GM12892 (cell line): Measurements from ENCODE around the gene MYBPC1. TPM values are rescaled to one million over a fixed set of nuclear protein-coding genes. Genes with fewer than 3 reads are reported as not detected.
"Not testable (repeated sequence)": the region's sequence is repeated elsewhere in the genome, so short reads cannot be mapped to it uniquely, and the experiment has no call there.

Source experiments
- DNase-seq: peaks from one replicate; pipeline ENCODE4 v3.0.0; 2011; ENCODE audit not compliant: insufficient read length
- FAIRE-seq: peaks from 2 replicates; lab custom pipeline; 2011; peaks lifted over from hg19 to GRCh38; lab: Jason Lieb, UNC
- POLR2A ChIP-seq: IDR thresholded peaks from 2 replicates; pipeline ENCODE4 v1.6.1; 2011; ENCODE audit warnings: low read depth, low read length, control low read depth
- POLR2AphosphoS5 ChIP-seq: IDR thresholded peaks from 2 replicates; pipeline ENCODE4 v1.6.1; 2011; ENCODE audit warnings: low read depth, low read length, control low read depth
- TAF1 ChIP-seq: IDR thresholded peaks from 2 replicates; pipeline ENCODE4 v1.6.1; 2011; ENCODE audit warnings: low read depth, mild to moderate bottlenecking, control low read depth, low read length, borderline replicate concordance
- polyA plus RNA-seq: library from polyadenylated mRNA; unstranded; fragments of >200 nt; gene quantifications from one replicate; pipeline ENCODE4 v1.2.1, GENCODE V29; 2012; ENCODE audit warnings: missing spikeins, inconsistent platforms; ENCODE audit not compliant: missing spikeins

MYBPC1 gene
- not detected for polyA plus RNA-seq

GRCh38 chr12:101594700-101595099 lies at the start of gene MYBPC1:
Gene MYBPC1 (plus strand): TSS chr12:101594971. CDS start chr12:101595071, 100 bp downstream.
- FAIRE-seq = no peak
- DNase-seq = no peak
- TF ChIP-seq POLR2AphosphoS5 (no peak), TAF1 (no peak), POLR2A (no peak)

GRCh38 chr12:101551362-101552114 lies 43.2 kb upstream of the MYBPC1 start:
- DNase-seq = no peak
- TF ChIP-seq POLR2AphosphoS5 (no peak), POLR2A (no peak), TAF1 (no peak)
- no peak for FAIRE-seq

GRCh38 chr12:101552277-101552676 lies 42.5 kb upstream of the MYBPC1 start:
- TF ChIP-seq TAF1 (no peak), POLR2AphosphoS5 (no peak), POLR2A (no peak)
- FAIRE-seq (no peak), DNase-seq (no peak)

DNA sequence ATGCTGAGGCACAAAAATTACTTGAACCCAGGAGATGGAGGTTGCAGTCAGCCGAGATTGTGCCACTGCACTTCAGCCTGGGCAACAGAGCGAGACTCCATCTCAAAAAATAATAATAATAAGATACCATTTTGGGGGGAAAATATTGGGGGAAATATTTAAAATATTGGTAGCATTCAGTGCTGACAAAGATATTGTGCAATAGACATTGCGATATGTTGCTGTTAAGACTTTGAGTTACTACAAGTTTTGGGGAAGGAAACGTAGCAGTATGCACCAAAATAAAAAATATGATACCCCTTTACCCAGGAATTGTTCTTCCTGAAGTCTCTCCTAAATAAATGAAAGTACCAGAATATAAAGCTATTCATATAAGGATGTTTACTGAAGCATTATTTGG lies 37.7 kb upstream of the MYBPC1 start:
- no peak for TF ChIP-seq TAF1
- TF ChIP-seq POLR2AphosphoS5 = no peak
- TF ChIP-seq POLR2A = no peak
- FAIRE-seq (no peak), DNase-seq (no peak)

DNA sequence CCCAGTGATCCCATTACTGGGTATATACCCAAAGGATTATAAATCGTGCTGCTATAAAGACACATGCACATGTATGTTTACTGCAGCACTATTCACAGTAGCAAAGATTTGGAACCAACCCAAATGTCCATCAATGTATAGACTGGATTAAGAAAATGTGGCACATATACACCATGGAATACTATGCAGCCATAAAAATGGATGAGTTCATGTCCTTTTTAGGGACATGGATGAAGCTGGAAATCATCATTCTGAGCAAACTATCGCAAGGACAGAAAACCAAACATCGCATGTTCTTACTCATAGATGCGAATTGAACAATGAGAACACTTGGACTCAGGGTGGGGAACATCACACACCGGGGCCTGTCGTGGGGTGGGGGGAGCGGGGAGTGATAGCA lies 36.0 kb upstream of the MYBPC1 start:
- FAIRE-seq, DNase-seq: not testable (repeated sequence)

DNA sequence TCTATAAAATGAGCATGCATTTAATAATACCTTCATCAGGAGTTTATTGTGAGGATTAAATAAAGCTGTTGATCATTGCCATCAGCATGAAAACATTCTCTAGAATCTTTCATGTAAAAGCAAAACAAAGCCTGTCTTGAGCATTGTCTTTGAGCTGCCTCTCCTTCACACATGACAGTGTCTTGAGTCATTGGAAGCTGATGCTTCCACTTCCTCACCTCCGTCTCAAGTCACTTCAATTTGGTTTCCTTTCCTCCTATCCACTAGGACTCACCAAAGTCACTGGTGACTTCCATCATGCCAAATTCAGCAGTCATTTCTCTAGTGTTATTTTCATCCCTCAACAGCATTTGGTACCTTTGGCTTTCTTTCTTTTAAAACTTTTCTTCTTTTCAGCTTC lies 31.6 kb upstream of the MYBPC1 start:
- no peak for TF ChIP-seq POLR2A
- no peak for TF ChIP-seq TAF1
- no peak for TF ChIP-seq POLR2AphosphoS5
- DNase-seq (no peak), FAIRE-seq (no peak)

DNA sequence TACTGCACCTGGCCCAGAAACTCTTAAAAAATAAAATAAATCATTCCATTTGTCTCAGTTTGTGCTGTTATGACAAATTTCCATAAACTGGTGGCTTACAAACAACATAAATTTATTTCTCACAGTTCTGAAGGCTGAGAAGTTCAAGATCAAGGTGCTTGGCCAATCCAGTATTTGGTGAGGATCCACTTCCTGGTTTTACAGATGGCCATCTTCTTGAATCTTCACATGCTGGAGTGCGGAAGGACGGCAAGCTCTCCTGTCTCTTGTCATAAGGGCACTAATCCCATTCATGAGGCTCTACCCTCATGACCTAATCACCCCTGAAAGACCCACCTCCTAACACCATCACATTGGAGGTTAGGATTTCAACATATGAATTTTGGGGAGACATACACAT lies 29.9 kb upstream of the MYBPC1 start:
- DNase-seq (no peak), FAIRE-seq (peak; percentile 27)

GRCh38 chr12:101566318-101566717 lies 28.5 kb upstream of the MYBPC1 start:
- FAIRE-seq (no peak), DNase-seq (no peak)
- TF ChIP-seq TAF1 (no peak), POLR2AphosphoS5 (no peak), POLR2A (no peak)

More for the DNA sequence above, 29.9 kb upstream of the MYBPC1 start:
- TF ChIP-seq TAF1 (no peak), POLR2AphosphoS5 (no peak), POLR2A (no peak)

GRCh38 chr12:101567918-101568317 lies 26.9 kb upstream of the MYBPC1 start:
- TF ChIP-seq POLR2AphosphoS5 = no peak
- no peak for TF ChIP-seq POLR2A
- TF ChIP-seq TAF1 = no peak
- no peak for DNase-seq
- no peak for FAIRE-seq

DNA sequence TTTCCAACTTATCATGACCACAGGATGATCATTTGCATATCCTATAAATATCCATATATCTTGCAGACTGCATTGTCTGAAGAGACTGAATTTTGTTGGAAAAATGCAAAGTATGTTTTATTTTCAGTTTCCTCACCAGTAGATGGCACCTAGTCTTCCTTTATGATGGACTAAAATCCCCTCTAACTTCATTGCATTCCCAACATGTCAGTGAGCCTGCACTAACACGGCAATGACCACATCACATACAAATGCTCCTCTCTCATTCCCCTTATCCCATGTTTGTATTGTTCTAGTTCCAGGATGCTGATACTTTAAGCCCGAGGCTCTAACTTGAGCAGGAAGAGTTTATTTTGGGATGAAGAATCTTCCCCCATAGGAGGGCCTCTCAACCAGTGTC lies 24.7 kb upstream of the MYBPC1 start:
- TF ChIP-seq TAF1 = no peak
- no peak for DNase-seq
- FAIRE-seq = peak; percentile 14

DNA sequence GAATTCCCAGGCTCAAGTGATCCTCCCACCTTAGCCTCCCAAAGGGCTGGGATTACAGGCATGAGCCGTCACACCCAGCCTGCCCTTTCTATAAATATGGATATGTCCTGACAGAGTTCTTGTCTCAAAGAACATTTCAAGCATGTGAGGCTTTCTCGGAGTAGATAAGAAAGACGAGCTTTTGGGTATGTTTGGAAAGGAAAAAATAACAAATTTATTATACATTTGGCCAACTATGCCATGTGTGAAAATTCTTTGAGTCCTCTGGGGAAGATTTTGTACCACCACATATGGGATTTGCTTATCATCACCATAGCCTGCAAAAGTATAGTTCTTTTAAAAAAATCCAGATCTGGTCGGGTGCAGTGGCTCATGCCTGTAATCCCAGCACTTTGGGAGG lies 23.7 kb upstream of the MYBPC1 start:
- FAIRE-seq (no peak), DNase-seq (no peak)
- TF ChIP-seq POLR2AphosphoS5 (no peak), TAF1 (no peak), POLR2A (no peak)

GRCh38 chr12:101573743-101574142 lies 21.0 kb upstream of the MYBPC1 start:
- no peak for TF ChIP-seq POLR2A
- no peak for TF ChIP-seq POLR2AphosphoS5
- no peak for TF ChIP-seq TAF1
- DNase-seq = no peak
- no peak for FAIRE-seq

- FAIRE-seq = no peak
- no peak for DNase-seq
- TF ChIP-seq POLR2A = no peak
- TF ChIP-seq POLR2AphosphoS5 = no peak
- TF ChIP-seq TAF1 = no peak
Observed at GRCh38 chr12:101578417-101578816, 16.4 kb upstream of the MYBPC1 start.
